Activated CD4-positive, alpha-beta memory T cell treated with anti-CD3 and anti-CD28 coated beads, Interleukin-2, amount 10 ng/mL, durations not matched to agents 7 days and 5 days (primary cell): ENCODE results near the gene TSPEAR. TPM values are rescaled to one million over a fixed set of nuclear protein-coding genes. Genes with fewer than 3 reads are reported as not detected.
"Not testable (repeated sequence)": the region's sequence is repeated elsewhere in the genome, so short reads cannot be mapped to it uniquely, and the experiment has no call there.

Source experiments
- CTCF ChIA-PET: fragments of 350-600 bp; sonication (Branson Sonifier 250); formaldehyde crosslinking; loops from one replicate; lab custom pipeline; 2021; ENCODE audit warnings: antibody characterized with exemption, inconsistent platforms; lab: Charles Lee
- POLR2A ChIA-PET: fragments of 350-600 bp; sonication (Branson Sonifier 250); formaldehyde crosslinking; loops from one replicate; lab custom pipeline; 2021; ENCODE audit warnings: antibody characterized with exemption; lab: Charles Lee
- DNase-seq: peaks from one replicate; pipeline ENCODE4 v3.0.0-alpha.2; 2020
- H3K27ac Mint-ChIP-seq: one replicate; pipeline ENCODE4 v1.8.0; 2021; ENCODE audit warnings: mild to moderate bottlenecking, mixed read lengths
- H3K27me3 Mint-ChIP-seq: one replicate; pipeline ENCODE4 v1.8.0; 2021; ENCODE audit warnings: mixed read lengths
- H3K36me3 Mint-ChIP-seq: one replicate; pipeline ENCODE4 v1.8.0; 2021; ENCODE audit warnings: low read depth, mixed read lengths
- H3K4me1 Mint-ChIP-seq: one replicate; pipeline ENCODE4 v1.8.0; 2021; ENCODE audit warnings: mixed read lengths
- H3K4me3 Mint-ChIP-seq: one replicate; pipeline ENCODE4 v1.8.0; 2021; ENCODE audit warnings: mild to moderate bottlenecking, mixed read lengths
- H3K9me3 Mint-ChIP-seq: one replicate; pipeline ENCODE4 v1.8.0; 2021; ENCODE audit warnings: mixed read lengths
- total RNA-seq, 2 experiments: library from RNA; stranded (reverse); gene quantifications; one replicate each; pipeline ENCODE4 v1.2.3, GENCODE V29; 2021

TSPEAR gene
- total RNA-seq, 2 experiments from 2014 or later = not detected

DNA sequence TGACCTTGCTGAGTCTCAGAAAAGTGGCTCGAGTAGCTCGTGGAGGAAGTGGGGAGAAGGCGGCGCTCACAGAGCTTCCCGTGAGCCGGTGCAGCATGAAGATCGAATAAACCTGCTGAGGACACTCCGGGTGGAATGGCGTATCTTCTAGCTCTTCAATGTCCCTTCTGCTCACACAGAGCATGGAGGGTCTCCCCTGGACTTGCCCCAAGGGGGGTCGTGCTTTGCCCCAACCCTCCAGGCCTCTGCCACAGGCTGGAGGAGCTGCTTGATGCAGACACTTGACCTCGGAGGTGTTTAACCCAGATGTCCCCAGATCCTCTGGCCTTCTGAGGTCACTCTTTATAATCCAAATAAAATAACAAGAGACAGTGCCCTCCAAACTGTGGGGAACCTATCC, 16.6 kb downstream of the TSPEAR start:
- no peak overlapping the region for H3K4me3 Mint-ChIP-seq
- CTCF ChIA-PET = no interaction called here
- H3K27ac Mint-ChIP-seq = no peak overlapping the region
- DNase-seq = no peak
- peaks cover 7% of the 10 kb centered on the region for H3K9me3 Mint-ChIP-seq
- peaks cover 2% of the 10 kb centered on the region for H3K4me1 Mint-ChIP-seq
- POLR2A ChIA-PET = no interaction called here
- H3K27me3 Mint-ChIP-seq = peaks cover 66% of the 10 kb centered on the region
- H3K36me3 Mint-ChIP-seq = peaks cover 4% of the 10 kb centered on the region

DNA sequence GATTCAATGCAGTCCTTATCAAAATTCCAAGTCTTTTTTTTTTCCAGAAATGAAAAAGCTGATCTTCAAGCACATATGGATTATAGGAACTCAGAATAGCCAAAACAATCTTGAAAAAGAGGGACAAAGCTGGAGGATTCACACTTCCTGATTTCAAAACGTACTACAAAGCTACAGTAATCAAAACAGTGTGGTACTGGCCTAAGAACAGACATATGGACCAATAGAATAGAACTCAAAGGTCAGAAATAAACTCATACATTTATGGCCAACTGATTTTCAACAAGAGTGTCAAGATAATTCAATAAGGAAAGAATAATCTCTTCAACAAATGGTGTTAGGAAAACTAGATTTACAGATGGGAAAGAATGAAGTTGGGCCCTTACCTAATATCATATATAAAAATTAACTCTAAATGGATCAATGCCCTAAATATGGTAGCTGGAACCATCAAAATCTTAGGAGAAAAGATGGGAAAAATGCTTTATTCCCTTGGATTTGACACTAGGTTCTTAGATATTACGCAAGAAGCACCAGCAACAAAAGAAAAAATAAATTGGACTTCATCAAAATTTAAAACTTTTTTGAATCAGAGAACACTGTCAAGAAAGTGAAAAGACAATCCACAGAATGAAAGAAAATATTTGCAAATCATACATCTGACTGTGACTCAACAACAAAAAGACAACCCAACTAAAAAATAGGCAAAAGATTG, 18.4 kb downstream of the TSPEAR start:
- DNase-seq = no peak
- CTCF ChIA-PET = no interaction called here
- Mint-ChIP-seq H3K4me3 (no peak overlapping the region), H3K9me3 (peaks cover 7% of the 10 kb centered on the region), H3K36me3 (peaks cover 4% of the 10 kb centered on the region), H3K4me1 (peaks cover 2% of the 10 kb centered on the region), H3K27ac (no peak overlapping the region), H3K27me3 (peaks cover 53% of the 10 kb centered on the region)
- POLR2A ChIA-PET = no interaction called here

DNA sequence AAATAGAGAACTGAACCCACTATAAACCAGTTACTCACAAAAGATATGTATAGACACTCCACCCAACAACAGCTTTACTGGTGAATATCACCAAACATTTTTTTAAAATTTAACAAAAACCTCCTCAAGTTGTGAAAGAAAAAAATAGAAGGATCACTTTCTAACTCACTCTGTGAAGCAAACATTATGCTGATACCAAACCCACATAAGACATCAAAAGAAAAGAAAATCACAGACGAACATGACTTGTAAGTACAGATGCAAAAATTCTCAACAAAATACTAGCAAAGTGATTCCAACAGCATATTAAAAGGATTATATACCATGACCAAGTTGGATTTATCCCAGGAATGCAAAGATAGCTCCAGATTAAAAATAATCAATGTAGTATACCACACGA, 19.7 kb downstream of the TSPEAR start:
- peaks cover 48% of the 10 kb centered on the region for H3K27me3 Mint-ChIP-seq
- H3K4me1 Mint-ChIP-seq = peaks cover 4% of the 10 kb centered on the region
- H3K9me3 Mint-ChIP-seq = peaks cover 7% of the 10 kb centered on the region
- H3K36me3 Mint-ChIP-seq = peaks cover 4% of the 10 kb centered on the region
- H3K27ac Mint-ChIP-seq = no peak overlapping the region
- POLR2A ChIA-PET = no interaction called here
- H3K4me3 Mint-ChIP-seq = no peak overlapping the region
- DNase-seq = no peak
- CTCF ChIA-PET = no interaction called here

DNA sequence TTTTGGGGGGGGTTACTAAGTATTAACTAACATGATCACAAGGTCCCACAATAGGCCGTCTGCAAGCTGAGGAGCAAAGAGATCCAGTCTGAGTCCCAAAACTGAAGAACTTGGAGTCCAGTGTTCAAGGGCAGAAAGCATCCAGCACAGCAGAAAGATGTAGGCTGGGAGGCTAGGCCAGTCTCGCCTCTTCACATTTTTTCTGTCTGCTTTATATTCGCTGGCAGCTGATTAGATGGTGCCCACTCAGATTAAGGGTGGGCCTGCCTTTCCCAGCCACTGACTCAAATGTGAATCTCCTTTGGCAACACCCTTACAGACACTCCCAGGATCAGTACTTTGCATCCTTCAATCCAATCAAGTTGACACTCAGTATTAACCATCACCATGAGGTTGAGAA, 21.6 kb downstream of the TSPEAR start:
- H3K4me3 Mint-ChIP-seq, POLR2A ChIA-PET, H3K9me3 Mint-ChIP-seq, H3K27ac Mint-ChIP-seq, DNase-seq, H3K36me3 Mint-ChIP-seq, CTCF ChIA-PET: not testable (repeated sequence)
- Mint-ChIP-seq H3K27me3 (peaks cover 35% of the 10 kb centered on the region), H3K4me1 (peaks cover 12% of the 10 kb centered on the region)

DNA sequence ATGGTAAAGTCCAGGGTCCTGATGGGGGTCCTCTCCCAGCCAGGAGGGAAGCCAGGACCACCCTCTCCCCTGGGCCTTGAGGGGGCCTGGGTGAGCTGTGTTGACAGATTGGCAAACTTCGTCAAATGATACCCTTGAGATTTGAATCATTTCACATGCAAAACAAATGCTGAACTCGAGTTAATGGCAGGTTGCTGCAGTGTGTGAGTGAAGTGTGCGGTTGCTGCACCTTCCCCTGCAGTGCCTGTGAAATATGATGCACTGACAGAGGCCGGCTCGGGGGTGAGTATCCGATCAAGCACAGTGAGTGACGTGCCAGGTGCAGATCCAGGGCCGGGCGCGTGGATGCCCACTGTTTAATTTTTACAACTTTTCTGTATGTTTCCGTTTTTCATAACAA, 23.7 kb downstream of the TSPEAR start:
- Mint-ChIP-seq H3K27me3 (peaks cover 29% of the 10 kb centered on the region), H3K27ac (no peak overlapping the region), H3K4me3 (no peak overlapping the region), H3K9me3 (peaks cover 3% of the 10 kb centered on the region), H3K4me1 (peaks cover 10% of the 10 kb centered on the region), H3K36me3 (no peaks in the 10 kb centered on the region)
- CTCF ChIA-PET = no interaction called here
- DNase-seq = no peak
- POLR2A ChIA-PET = no interaction called here

DNA sequence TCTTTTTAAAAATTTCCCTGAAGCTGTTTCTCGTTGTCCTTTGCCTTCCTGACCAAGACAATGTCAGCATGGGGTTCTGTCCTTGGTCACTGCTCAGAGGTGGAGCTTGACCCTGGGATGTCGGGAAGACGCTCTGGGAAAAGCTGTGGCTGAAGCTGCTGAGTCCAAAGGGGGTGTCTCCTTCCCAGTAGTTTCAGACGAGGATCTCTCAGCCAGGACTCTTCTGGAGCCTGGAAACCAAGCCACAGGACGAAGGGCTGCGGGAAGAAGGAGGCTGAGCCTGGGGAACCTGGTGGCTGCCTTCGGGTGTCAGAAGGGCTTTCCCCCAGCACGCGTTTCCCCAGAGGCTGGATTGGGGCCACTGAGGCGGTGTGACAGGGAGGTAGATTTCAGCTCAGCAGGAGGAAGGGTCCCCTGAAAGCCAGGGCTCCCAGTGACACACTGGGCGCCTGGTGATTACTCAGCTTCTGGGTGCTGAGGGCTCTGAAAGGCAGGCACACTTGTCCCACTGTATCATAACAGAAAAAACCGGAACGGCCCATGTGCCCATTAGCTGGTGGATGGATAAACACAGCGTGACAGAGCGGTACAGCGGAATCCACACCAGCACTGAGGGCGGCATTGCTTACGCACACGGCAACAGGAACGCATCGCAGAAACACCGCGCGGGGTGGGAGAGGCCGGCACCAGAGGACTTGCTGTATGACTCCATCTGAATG, 24.4 kb downstream of the TSPEAR start:
- ChIA-PET CTCF (no interaction called here), POLR2A (no interaction called here)
- DNase-seq = no peak
- H3K27me3 Mint-ChIP-seq = peaks cover 25% of the 10 kb centered on the region
- peaks cover 10% of the 10 kb centered on the region for H3K4me1 Mint-ChIP-seq
- H3K36me3 Mint-ChIP-seq = no peaks in the 10 kb centered on the region
- H3K27ac Mint-ChIP-seq = no peak overlapping the region
- no peak overlapping the region for H3K4me3 Mint-ChIP-seq
- H3K9me3 Mint-ChIP-seq = no peaks in the 10 kb centered on the region

DNA sequence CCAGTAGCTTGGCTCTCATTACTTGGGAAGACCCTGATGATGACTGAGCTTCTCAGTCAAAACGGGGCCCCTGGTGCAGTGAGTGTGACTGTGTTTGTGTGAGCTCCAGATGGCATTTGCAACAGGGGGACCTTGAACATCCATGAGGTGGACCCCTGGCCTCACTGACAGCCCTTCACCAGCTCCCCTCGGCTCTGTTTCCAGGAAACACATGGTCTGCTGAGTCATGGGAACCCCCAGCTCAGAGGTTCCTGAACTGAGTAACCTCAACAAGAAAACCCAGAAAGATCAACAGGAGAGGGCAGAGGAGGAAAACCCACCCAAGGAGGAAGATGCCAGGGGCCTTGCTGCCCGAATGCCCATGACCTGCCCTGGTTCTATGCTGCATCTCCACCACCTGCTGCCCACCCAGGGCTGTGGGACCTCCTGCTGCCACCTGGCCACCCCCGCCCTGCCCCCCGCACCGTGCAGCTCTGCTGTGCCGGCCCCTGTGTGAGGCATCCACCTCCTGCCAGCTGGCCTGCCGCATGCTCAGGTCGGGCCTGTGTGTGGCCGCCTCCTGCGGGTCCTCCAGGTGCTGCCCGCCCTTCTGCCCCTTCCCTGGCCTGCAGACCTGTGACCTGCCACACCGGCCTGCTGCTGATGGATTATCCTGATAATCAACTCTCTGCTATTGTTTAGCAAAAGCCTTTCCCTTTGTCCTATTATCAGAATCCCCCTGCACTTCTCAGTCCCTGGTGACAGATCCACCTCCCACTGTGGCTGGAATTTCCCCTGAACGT, 25.2 kb downstream of the TSPEAR start:
- no peak for DNase-seq
- H3K27ac Mint-ChIP-seq = no peak overlapping the region
- H3K4me1 Mint-ChIP-seq = peaks cover 10% of the 10 kb centered on the region
- ChIA-PET CTCF (no interaction called here), POLR2A (no interaction called here)
- no peak overlapping the region for H3K4me3 Mint-ChIP-seq
- H3K9me3 Mint-ChIP-seq = no peaks in the 10 kb centered on the region
- H3K36me3 Mint-ChIP-seq = no peaks in the 10 kb centered on the region
- peaks cover 18% of the 10 kb centered on the region for H3K27me3 Mint-ChIP-seq

DNA sequence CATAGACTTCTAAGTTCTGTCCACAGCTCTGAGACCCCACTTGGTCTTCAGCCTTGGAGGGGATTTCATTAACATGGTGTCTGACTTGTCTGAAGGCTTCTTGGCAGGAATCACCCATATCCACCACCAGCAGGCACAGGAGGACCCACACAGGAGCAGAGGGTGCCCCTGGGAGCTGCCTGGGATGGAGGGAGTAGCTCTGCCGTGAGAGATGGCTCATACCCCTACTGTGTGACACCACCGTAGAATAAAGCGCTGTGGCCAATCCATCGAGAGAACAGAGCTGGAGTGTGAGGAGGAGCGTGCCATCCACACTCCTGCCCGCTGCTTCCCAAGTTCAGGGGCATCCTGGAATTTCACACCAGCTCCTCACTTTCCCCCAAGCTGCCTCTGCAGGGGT, 26.3 kb downstream of the TSPEAR start:
- H3K27ac Mint-ChIP-seq, H3K36me3 Mint-ChIP-seq, DNase-seq, H3K9me3 Mint-ChIP-seq, CTCF ChIA-PET, H3K4me3 Mint-ChIP-seq: not testable (repeated sequence)
- Mint-ChIP-seq H3K4me1 (peaks cover 10% of the 10 kb centered on the region), H3K27me3 (peaks cover 15% of the 10 kb centered on the region)
- POLR2A ChIA-PET = interaction anchor here (0.5 kb wide), 1 partner anchor 11 kb away, joined by 3 read pairs; no protein-coding TSS in a partner anchor

DNA sequence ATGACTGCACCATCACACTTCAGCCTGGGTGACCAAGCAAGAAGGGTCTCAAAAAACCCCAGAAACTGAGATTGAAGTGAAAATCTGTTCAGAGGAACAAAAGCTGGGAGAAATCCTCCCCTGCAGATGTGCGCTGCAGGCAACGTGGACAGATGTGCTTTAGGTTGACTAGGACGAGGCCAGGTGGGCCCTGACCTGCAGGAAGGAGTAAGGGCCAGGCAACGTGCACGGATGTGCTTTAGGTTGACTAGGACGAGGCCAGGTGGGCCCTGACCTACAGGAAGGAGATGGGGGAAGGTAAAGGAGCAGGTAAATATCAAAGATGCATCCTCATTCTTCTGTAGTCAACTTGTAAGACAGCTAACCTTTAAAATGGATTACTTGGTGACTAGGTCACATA, 26.9 kb downstream of the TSPEAR start:
- no peak for DNase-seq
- POLR2A ChIA-PET = interaction anchor here (0.5 kb wide), 1 partner anchor 10 kb away, joined by 3 read pairs; no protein-coding TSS in a partner anchor
- Mint-ChIP-seq H3K36me3 (no peaks in the 10 kb centered on the region), H3K27me3 (peaks cover 18% of the 10 kb centered on the region), H3K4me1 (peaks cover 10% of the 10 kb centered on the region), H3K9me3 (no peaks in the 10 kb centered on the region), H3K4me3 (no peak overlapping the region), H3K27ac (no peak overlapping the region)
- CTCF ChIA-PET = no interaction called here

DNA sequence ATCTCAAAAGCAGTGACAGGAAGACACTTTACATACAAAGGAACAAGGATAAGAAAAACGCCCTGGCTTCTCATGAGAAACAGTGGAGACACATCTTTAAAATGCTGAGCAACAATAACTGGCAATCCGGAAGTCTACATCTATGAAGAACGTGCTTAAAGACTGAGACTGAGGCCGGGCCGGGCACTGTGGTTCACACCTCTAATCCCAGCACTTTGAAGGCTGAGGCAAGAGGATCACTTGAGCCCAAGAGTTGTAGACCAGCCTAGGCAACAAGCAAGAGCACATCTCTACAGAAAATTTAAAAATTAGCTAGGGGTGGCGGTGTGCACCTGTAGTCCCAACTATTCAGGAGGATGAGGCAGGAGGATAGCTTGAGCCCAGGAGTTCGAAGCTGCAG, 27.3 kb downstream of the TSPEAR start:
- ChIA-PET POLR2A (no interaction called here), CTCF (no interaction called here)
- no peaks in the 10 kb centered on the region for H3K9me3 Mint-ChIP-seq
- no peak for DNase-seq
- no peak overlapping the region for H3K27ac Mint-ChIP-seq
- H3K4me3 Mint-ChIP-seq = no peak overlapping the region
- no peaks in the 10 kb centered on the region for H3K36me3 Mint-ChIP-seq
- peaks cover 10% of the 10 kb centered on the region for H3K4me1 Mint-ChIP-seq
- H3K27me3 Mint-ChIP-seq = peaks cover 21% of the 10 kb centered on the region

DNA sequence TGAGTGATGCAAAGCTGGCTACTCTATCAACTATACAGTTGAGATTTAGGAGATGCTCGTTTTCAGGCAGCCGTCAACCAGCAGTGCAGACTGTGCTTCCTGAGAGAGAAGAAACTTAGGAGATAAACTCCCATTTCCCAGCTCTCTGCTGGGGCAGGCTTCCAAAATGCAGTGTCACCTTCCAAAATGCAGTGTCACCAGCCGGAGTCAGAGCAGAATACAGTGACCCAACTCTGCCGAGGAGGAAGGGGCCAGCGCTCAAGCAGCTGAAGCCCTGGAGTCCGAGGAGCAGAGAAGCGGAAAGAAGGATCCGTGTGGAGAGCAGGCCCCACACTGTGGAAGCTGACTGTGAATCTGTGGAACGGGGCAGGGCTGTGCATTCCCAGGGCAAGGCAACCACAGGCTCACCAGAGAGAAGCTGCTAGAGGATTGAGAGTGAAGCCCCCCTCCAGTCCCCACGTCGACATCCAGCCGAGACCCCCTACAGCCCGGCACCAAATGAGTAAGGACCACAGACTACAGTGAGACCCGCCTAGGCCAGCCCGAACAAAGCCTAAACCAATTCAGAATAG, 28.7 kb downstream of the TSPEAR start:
- H3K9me3 Mint-ChIP-seq = no peaks in the 10 kb centered on the region
- no peak for DNase-seq
- no peaks in the 10 kb centered on the region for H3K36me3 Mint-ChIP-seq
- H3K4me3 Mint-ChIP-seq = no peak overlapping the region
- peaks cover 10% of the 10 kb centered on the region for H3K4me1 Mint-ChIP-seq
- CTCF ChIA-PET = no interaction called here
- peaks cover 20% of the 10 kb centered on the region for H3K27me3 Mint-ChIP-seq
- H3K27ac Mint-ChIP-seq = no peak overlapping the region
- POLR2A ChIA-PET = no interaction called here

DNA sequence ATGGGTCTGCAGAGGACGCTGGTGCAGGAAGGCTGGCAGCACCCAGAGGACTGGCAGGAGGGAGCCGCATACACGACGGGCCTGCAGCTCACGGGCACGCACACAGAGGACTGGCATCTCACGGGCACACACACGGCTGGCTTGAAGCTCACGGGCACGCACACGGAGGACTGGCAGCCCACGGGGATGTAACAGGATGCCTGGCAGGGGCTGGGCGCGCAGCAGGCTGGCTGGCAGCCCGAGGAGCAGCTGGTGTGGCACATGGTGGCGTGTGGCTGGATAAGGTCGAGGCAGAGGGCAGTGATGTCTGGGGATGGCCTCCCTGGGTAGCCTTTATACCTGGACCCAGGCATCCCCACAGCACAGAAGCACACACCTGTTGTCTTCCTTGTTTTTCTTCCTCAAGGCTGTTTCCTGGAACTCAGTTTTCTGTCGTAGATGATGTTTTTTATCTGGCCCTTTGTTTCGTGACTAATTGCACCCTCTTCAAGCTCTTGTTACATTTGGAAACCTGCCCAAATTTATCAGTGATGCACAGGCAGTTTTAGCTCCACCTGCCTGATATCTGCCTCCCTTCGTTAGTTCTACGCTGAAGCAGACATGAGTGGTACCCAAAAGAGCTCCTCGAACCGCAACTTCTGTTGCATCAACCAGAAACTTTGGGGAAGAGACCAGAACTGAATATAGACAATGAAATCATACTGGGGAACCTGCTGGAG, 29.4 kb downstream of the TSPEAR start, which contains the start of gene KRTAP12-1:
Gene KRTAP12-1 (minus strand): TSS at position 303 of the 719 bp plus-strand sequence. CDS start 40 bp downstream, at position 263.
- POLR2A ChIA-PET = no interaction called here
- Mint-ChIP-seq H3K27ac (no peak within 1 kb of the TSS), H3K4me3 (no peak within 1 kb of the TSS), H3K4me1 (peaks cover 10% of the 10 kb centered on the region), H3K9me3 (no peaks in the 10 kb centered on the region), H3K27me3 (peaks cover 17% of the 10 kb centered on the region), H3K36me3 (no peaks in the 10 kb centered on the region)
- no peak for DNase-seq
- CTCF ChIA-PET = no interaction called here
